Activated naive CD8-positive, alpha-beta T cell treated with anti-CD3 and anti-CD28 coated beads for 36 hours (primary cell): Measurements from ENCODE around the gene OR56A3. TPM values are rescaled to one million over a fixed set of nuclear protein-coding genes. Genes with fewer than 3 reads are reported as not detected.

ENCODE experiments used
- DNase-seq: peaks from one replicate; pipeline ENCODE4 v3.0.0; 2021
- H3K27ac Mint-ChIP-seq: one replicate; pipeline ENCODE4 v1.8.0; 2022; ENCODE audit warnings: mild to moderate bottlenecking, moderate library complexity, mixed read lengths
- H3K27me3 Mint-ChIP-seq: one replicate; pipeline ENCODE4 v1.8.0; 2022; ENCODE audit warnings: mild to moderate bottlenecking, mixed read lengths
- H3K36me3 Mint-ChIP-seq: one replicate; pipeline ENCODE4 v1.8.0; 2021; ENCODE audit warnings: mild to moderate bottlenecking, mixed read lengths
- H3K4me1 Mint-ChIP-seq: one replicate; pipeline ENCODE4 v1.8.0; 2021; ENCODE audit warnings: mixed read lengths
- H3K4me3 Mint-ChIP-seq: one replicate; pipeline ENCODE4 v1.8.0; 2022; ENCODE audit warnings: mild to moderate bottlenecking, moderate library complexity, mixed read lengths
- H3K9me3 Mint-ChIP-seq: one replicate; pipeline ENCODE4 v1.8.0; 2022; ENCODE audit warnings: mixed read lengths
- total RNA-seq, 2 experiments: library from RNA; stranded (reverse); gene quantifications; one replicate each; pipeline ENCODE4 v1.2.3, GENCODE V29; 2021

OR56A3 gene
- total RNA-seq, result not detected

DNA sequence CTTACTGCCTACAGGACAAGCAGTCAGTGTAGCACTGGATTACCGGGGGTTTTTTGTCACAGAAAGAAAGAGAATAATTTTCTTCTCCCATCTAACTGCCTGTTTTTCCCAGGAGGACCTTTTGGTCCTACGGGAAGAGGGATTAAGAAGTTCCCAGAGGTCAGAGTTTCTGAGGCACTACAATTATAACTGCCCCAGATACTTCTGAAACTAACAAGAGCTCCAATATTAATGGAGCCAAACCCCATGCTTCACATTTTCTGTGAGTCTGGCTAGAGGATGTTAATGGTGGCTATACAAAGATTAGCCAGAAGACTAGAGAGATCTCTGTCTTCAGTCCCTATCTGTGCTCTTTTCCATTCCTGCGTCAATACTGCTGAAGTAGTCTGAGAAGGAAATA is at the start of gene OR56A3:
TSS of gene OR56A3 (plus strand) at position 301 of the 400 bp plus-strand sequence. CDS start 5,096 bp downstream, outside the sequence.
- H3K4me1 Mint-ChIP-seq, result no peaks in the 10 kb centered on the region
- no peak within 1 kb of the TSS for H3K4me3 Mint-ChIP-seq
- H3K36me3 Mint-ChIP-seq, result no peaks in the 10 kb centered on the region
- DNase-seq, result no peak
- peaks cover 19% of the 10 kb centered on the region for H3K27me3 Mint-ChIP-seq
- H3K27ac Mint-ChIP-seq, result no peak within 1 kb of the TSS
- no peaks in the 10 kb centered on the region for H3K9me3 Mint-ChIP-seq

DNA sequence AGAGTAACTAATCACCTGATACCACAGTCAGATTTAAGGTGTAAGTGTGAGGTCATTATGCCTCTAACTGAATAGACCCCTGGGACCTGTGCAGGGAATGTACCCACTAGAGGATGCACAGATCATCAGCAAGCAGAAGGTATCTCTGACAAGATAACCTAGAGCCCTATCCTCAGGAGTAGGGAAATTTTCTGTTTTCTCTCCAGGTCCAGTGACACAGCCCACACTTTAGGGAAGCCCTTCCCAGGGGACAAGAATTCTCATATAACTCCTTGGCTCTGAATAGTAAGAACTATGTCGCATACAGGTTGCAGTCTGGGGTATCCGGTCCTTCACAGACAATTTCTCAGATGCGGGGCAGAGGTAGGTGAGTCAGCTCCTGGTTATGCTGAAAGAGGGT is 49.1 kb upstream of the OR56A3 start, which contains the start of gene OR52E5:
TSS of gene OR52E5 (plus strand) at position 301 of the 400 bp plus-strand sequence. CDS start 7,569 bp downstream, outside the sequence.
- H3K27ac Mint-ChIP-seq, result no peak within 1 kb of the TSS
- no peaks in the 10 kb centered on the region for H3K9me3 Mint-ChIP-seq
- no peak for DNase-seq
- no peaks in the 10 kb centered on the region for H3K4me1 Mint-ChIP-seq
- no peaks in the 10 kb centered on the region for H3K36me3 Mint-ChIP-seq
- H3K27me3 Mint-ChIP-seq, result peaks cover 22% of the 10 kb centered on the region
- H3K4me3 Mint-ChIP-seq, result no peak within 1 kb of the TSS

DNA sequence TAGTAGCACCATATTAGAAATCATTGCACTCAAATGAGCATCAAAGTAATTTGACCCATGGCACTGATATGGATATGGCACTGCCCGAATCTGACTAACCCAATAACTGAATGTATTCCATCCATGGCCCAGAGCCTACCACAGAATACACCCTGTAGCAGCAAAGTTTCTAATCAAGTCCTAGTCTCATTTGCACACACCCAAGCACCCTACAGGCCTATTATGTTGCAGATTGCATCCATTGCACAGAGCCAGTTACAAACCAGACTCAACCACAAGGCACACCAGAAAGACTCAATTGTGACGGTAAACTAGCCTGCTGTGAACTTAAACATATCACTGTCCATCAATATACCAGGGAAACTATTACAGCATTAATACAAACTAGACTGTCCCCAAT is 42.5 kb upstream of the OR56A3 start:
- no peaks in the 10 kb centered on the region for H3K4me1 Mint-ChIP-seq
- H3K4me3 Mint-ChIP-seq, result no peak overlapping the region
- H3K36me3 Mint-ChIP-seq, result no peaks in the 10 kb centered on the region
- no peaks in the 10 kb centered on the region for H3K9me3 Mint-ChIP-seq
- no peak overlapping the region for H3K27ac Mint-ChIP-seq
- H3K27me3 Mint-ChIP-seq, result peaks cover 9% of the 10 kb centered on the region
- no peak for DNase-seq

- Mint-ChIP-seq H3K27ac (no peak overlapping the region), H3K36me3 (no peaks in the 10 kb centered on the region), H3K9me3 (no peaks in the 10 kb centered on the region), H3K27me3 (peaks cover 32% of the 10 kb centered on the region), H3K4me3 (no peak overlapping the region), H3K4me1 (no peaks in the 10 kb centered on the region)
- DNase-seq, result no peak
Measured at GRCh38 chr11:5910540-5910939, 31.5 kb upstream of the OR56A3 start.

GRCh38 chr11:5922749-5923426 is 19.2 kb upstream of the OR56A3 start:
- no peak overlapping the region for H3K4me3 Mint-ChIP-seq
- H3K27me3 Mint-ChIP-seq, result no peaks in the 10 kb centered on the region
- H3K36me3 Mint-ChIP-seq, result no peaks in the 10 kb centered on the region
- peak; percentile 14 for DNase-seq
- H3K4me1 Mint-ChIP-seq, result peaks cover 3% of the 10 kb centered on the region
- H3K27ac Mint-ChIP-seq, result no peak overlapping the region
- peaks cover 20% of the 10 kb centered on the region for H3K9me3 Mint-ChIP-seq

GRCh38 chr11:5923427-5923776 is 18.6 kb upstream of the OR56A3 start:
- H3K27ac Mint-ChIP-seq, result no peak overlapping the region
- H3K4me3 Mint-ChIP-seq, result no peak overlapping the region
- no peaks in the 10 kb centered on the region for H3K27me3 Mint-ChIP-seq
- DNase-seq, result no peak
- H3K9me3 Mint-ChIP-seq, result peaks cover 23% of the 10 kb centered on the region
- no peaks in the 10 kb centered on the region for H3K36me3 Mint-ChIP-seq
- H3K4me1 Mint-ChIP-seq, result peaks cover 3% of the 10 kb centered on the region

DNA sequence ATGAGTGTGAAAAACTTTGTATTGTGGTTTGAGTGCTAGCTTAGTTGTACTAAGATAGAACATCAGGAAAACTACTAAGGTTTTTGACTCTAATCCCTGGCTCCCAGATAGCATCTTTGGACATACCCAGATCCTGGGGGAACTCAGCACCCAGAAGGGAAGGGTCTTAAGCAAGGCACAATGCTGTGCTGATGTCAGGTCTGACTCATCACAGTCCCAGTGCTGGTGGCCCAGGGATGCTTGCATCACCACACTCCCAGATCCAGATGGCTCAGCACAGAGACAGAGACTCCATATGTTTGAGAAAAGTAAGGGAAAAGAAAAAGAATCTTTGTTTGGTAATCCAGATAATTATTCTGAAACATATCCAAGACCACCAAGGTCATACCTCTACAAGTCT is 18.3 kb upstream of the OR56A3 start:
- Mint-ChIP-seq H3K36me3 (no peaks in the 10 kb centered on the region), H3K9me3 (peaks cover 25% of the 10 kb centered on the region), H3K27me3 (no peaks in the 10 kb centered on the region), H3K4me1 (peaks cover 3% of the 10 kb centered on the region), H3K4me3 (no peak overlapping the region), H3K27ac (no peak overlapping the region)
- DNase-seq, result no peak

DNA sequence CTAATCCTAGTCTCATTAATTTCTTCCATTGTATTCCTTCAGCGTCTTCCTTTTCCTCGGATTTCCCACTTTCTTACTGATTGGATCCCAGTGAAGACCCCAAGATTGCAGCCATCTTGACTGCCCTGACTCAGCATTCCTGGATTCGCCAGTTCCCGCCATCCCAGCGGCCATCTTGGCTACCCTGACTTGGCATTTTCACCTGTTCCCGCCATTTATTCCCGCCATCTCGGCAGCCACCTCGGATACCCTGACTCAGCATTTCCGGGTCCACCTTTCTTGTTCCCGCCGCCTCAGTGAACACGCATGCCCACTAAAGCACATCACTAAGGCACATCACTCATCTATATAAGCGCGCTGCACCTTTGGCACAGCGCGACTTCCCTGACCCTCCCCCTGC is 13.8 kb upstream of the OR56A3 start:
- peaks cover 2% of the 10 kb centered on the region for H3K36me3 Mint-ChIP-seq
- no peak overlapping the region for H3K27ac Mint-ChIP-seq
- no peaks in the 10 kb centered on the region for H3K4me1 Mint-ChIP-seq
- H3K27me3 Mint-ChIP-seq, result no peaks in the 10 kb centered on the region
- no peak for DNase-seq
- H3K9me3 Mint-ChIP-seq, result peaks cover 26% of the 10 kb centered on the region
- no peak overlapping the region for H3K4me3 Mint-ChIP-seq

GRCh38 chr11:5928811-5929210 is 13.2 kb upstream of the OR56A3 start:
- no peak for DNase-seq
- no peak overlapping the region for H3K4me3 Mint-ChIP-seq
- no peaks in the 10 kb centered on the region for H3K4me1 Mint-ChIP-seq
- no peaks in the 10 kb centered on the region for H3K27me3 Mint-ChIP-seq
- H3K36me3 Mint-ChIP-seq, result peaks cover 2% of the 10 kb centered on the region
- peaks cover 24% of the 10 kb centered on the region for H3K9me3 Mint-ChIP-seq
- no peak overlapping the region for H3K27ac Mint-ChIP-seq

DNA sequence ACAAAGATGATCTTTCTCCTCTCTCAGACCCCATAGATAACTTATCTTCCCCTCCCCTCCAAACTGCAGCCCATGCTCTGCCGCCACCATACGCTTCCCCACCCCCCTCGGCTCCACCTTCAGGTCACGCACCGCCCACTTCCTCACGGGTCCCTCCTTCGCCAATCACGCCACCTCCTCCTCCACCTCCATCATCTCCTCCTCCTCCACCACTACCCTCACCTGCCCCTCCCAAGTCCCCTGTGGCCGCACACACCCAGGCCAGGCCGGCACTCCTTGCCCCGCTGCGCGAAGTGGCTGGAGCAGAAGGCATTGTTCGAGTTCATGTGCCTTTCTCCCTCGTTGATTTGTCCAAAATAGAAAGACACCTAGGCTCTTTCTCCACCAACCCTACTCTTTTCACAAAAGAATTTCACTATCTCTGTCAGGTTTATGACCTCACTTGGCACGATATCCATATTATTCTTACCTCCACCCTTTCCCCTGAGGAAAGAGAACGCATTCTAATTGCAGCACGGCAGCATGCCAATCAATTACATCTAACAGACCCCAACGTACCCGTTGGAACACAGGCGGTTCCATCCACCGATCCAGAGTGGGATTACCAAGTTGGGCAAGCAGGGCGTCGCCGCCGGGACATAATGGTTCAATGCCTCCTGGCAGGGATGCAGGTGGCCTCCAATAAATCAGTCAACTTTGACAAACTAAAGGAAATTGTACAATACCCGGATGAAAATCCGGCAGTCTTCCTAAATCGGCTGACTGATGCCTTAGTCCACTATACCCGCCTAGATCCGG is 12.3 kb upstream of the OR56A3 start:
- H3K4me1 Mint-ChIP-seq, result no peaks in the 10 kb centered on the region
- no peak overlapping the region for H3K27ac Mint-ChIP-seq
- H3K27me3 Mint-ChIP-seq, result no peaks in the 10 kb centered on the region
- no peak overlapping the region for H3K4me3 Mint-ChIP-seq
- H3K9me3 Mint-ChIP-seq, result peaks cover 17% of the 10 kb centered on the region
- H3K36me3 Mint-ChIP-seq, result peaks cover 2% of the 10 kb centered on the region
- DNase-seq, result no peak

DNA sequence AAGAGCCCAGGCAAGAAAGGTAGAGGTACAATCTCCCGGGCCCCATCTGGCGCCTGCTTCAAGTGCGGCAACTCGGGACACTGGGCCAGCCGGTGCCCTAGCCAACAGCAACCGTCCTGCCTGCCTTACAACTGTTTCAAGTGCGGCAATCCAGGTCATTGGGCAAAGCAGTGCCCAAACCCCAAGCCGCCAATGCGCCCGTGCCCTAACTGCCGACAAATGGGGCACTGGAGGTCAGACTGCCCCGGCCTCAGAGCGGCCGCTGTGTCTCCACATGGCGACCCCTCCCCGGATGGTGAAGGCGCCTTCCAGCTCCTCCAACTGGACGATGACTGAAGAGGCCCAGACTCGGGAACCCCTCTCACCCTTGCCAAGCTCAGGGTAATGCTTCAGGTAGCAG is 11.4 kb upstream of the OR56A3 start:
- peaks cover 16% of the 10 kb centered on the region for H3K9me3 Mint-ChIP-seq
- peaks cover 2% of the 10 kb centered on the region for H3K36me3 Mint-ChIP-seq
- H3K27ac Mint-ChIP-seq, result no peak overlapping the region
- no peak overlapping the region for H3K4me3 Mint-ChIP-seq
- DNase-seq, result no peak
- H3K4me1 Mint-ChIP-seq, result no peaks in the 10 kb centered on the region
- H3K27me3 Mint-ChIP-seq, result no peaks in the 10 kb centered on the region

DNA sequence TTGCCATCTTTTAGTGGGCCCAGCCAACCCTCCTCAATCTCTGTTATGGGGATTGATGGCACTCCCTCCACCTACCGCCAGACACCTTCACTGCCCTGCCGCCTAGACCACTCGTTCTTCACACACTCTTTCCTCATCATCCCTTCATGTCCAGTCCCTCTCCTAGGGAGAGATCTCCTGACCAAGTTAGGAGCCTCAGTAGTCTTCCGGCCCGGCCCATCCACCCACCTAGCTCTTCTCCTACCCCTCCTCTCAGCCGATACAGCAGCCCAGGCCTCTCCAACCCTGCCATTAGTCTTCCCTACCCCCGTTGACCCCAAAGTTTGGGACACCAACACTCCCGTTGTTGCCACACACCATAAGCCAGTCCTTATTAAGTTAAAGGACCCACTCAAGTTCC is 11.0 kb upstream of the OR56A3 start:
- DNase-seq, result no peak
- Mint-ChIP-seq H3K27me3 (no peaks in the 10 kb centered on the region), H3K36me3 (peaks cover 2% of the 10 kb centered on the region), H3K4me1 (no peaks in the 10 kb centered on the region), H3K27ac (no peak overlapping the region), H3K4me3 (no peak overlapping the region), H3K9me3 (peaks cover 16% of the 10 kb centered on the region)

- Mint-ChIP-seq H3K9me3 (peaks cover 12% of the 10 kb centered on the region), H3K4me3 (no peak overlapping the region), H3K27ac (no peak overlapping the region), H3K27me3 (peaks cover 1% of the 10 kb centered on the region), H3K4me1 (no peaks in the 10 kb centered on the region), H3K36me3 (peaks cover 2% of the 10 kb centered on the region)
- no peak for DNase-seq
Measured at GRCh38 chr11:5932671-5933070, 9.4 kb upstream of the OR56A3 start.

GRCh38 chr11:5933116-5933515 is 8.9 kb upstream of the OR56A3 start:
- Mint-ChIP-seq H3K9me3 (peaks cover 12% of the 10 kb centered on the region), H3K4me3 (no peak overlapping the region), H3K36me3 (peaks cover 2% of the 10 kb centered on the region), H3K4me1 (no peaks in the 10 kb centered on the region), H3K27ac (no peak overlapping the region), H3K27me3 (peaks cover 6% of the 10 kb centered on the region)
- DNase-seq, result no peak

DNA sequence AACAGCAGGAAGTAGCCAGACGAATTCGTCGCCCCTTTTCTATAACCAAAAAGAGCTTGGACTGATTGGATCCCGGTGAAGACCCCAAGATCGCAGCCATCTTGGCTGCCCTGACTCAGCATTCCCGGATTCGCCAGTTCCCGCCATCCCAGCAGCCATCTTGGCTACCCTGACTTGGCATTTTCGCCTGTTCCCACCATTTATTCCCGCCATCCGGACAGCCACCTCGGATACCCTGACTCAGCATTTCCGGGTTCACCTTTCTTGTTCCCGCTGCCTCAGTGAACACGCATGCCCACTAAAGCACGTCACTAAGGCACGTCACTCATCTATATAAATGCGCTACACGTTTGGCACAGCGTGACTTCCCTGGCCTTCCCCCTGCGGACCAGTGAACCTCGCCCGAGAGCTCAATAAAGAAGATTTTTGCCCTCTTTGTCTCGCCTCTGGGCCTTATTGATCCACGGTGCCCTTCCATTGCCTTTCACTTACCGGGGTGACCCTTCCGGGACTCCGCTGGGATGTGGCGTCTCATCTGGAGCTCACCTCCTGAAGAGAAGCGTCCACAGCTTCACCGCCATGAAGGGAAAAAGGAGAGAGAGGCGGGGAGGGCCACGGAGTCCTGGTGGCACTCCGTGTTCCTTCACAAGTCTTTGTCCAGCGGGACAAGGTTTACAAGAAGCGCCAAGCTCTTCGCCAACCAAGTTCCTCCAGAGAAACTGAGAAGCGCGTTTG is 4.0 kb upstream of the OR56A3 start:
- peaks cover 8% of the 10 kb centered on the region for H3K27me3 Mint-ChIP-seq
- no peak overlapping the region for H3K4me3 Mint-ChIP-seq
- H3K9me3 Mint-ChIP-seq, result no peaks in the 10 kb centered on the region
- H3K36me3 Mint-ChIP-seq, result no peaks in the 10 kb centered on the region
- H3K4me1 Mint-ChIP-seq, result no peaks in the 10 kb centered on the region
- H3K27ac Mint-ChIP-seq, result no peak overlapping the region
- no peak for DNase-seq
